Fibroblast of villous mesenchyme (primary cell): ENCODE measurements around the gene CREB1. TPM values are rescaled to one million over a fixed set of nuclear protein-coding genes. Genes with fewer than 3 reads are reported as not detected.
"Not testable (repeated sequence)": the region's sequence is repeated elsewhere in the genome, so short reads cannot be mapped to it uniquely, and the experiment has no call there.

Source experiments
- DNase-seq: peaks from one replicate; pipeline ENCODE4 v3.0.0-alpha.2; 2010; ENCODE audit warnings: low read depth
- H3K4me3 ChIP-seq: 2 replicates; pipeline ENCODE4 v1.5.1; 2011; ENCODE audit warnings: low read depth, mild to moderate bottlenecking, low read length
- CTCF ChIP-seq: IDR thresholded peaks from 2 replicates; pipeline ENCODE4 v1.5.1; 2012; ENCODE audit warnings: low read depth, mild to moderate bottlenecking, low read length; ENCODE audit not compliant: insufficient read depth
- total RNA-seq: library from RNA; depleted of rRNA; stranded (reverse); fragments of >200 nt; gene quantifications from 2 replicates; pipeline ENCODE4 v1.2.3, GENCODE V29; 2012

The CREB1 gene
- total RNA-seq, 1 donor: 32.4 TPM

GRCh38 chr2:207632575-207633493 lies 103.1 kb downstream of the CREB1 start:
- H3K4me3 ChIP-seq: no peak overlapping the region
- no peak for TF ChIP-seq CTCF
- peak; percentile 49 for DNase-seq

- no peak for TF ChIP-seq CTCF
- H3K4me3 ChIP-seq: no peak overlapping the region
- no peak for DNase-seq
Measured at GRCh38 chr2:207633686-207634085, 103.9 kb downstream of the CREB1 start.

- H3K4me3 ChIP-seq: no peak overlapping the region
- DNase-seq: peak; percentile 6
- no peak for TF ChIP-seq CTCF
Measured at GRCh38 chr2:207635468-207636200, 105.9 kb downstream of the CREB1 start.

- DNase-seq, H3K4me3 ChIP-seq: not testable (repeated sequence)
Measured at GRCh38 chr2:207639288-207639687, 109.5 kb downstream of the CREB1 start.

GRCh38 chr2:207640160-207640559 lies 110.4 kb downstream of the CREB1 start:
- no peak for DNase-seq
- TF ChIP-seq CTCF: no peak
- H3K4me3 ChIP-seq: no peak overlapping the region

- no peak for TF ChIP-seq CTCF
- no peak for DNase-seq
- H3K4me3 ChIP-seq: no peak overlapping the region
Measured at GRCh38 chr2:207640661-207641060, 110.9 kb downstream of the CREB1 start.

- H3K4me3 ChIP-seq: no peak overlapping the region
- no peak for TF ChIP-seq CTCF
- DNase-seq: no peak
Measured at GRCh38 chr2:207643892-207644291, 114.1 kb downstream of the CREB1 start.

- not testable (repeated sequence) for DNase-seq, H3K4me3 ChIP-seq
Measured at GRCh38 chr2:207646582-207646981, 116.8 kb downstream of the CREB1 start.
